Loucy (cell line): Measurements from ENCODE around the gene RCN1.

Source experiments
- CTCF ChIP-seq: fragments of 200-600 bp; sonication (generic); conservative IDR thresholded peaks from 2 replicates; pipeline ENCODE4 v1.5.1; 2014; ENCODE audit warnings: mild to moderate bottlenecking, antibody characterized with exemption, low read length
- EZH2phosphoT487 ChIP-seq: fragments of 200-600 bp; IDR thresholded peaks from 2 replicates; pipeline ENCODE4 v1.6.1; 2018; ENCODE audit warnings: antibody characterized with exemption, mild to moderate bottlenecking, moderate library complexity, borderline replicate concordance

DNA sequence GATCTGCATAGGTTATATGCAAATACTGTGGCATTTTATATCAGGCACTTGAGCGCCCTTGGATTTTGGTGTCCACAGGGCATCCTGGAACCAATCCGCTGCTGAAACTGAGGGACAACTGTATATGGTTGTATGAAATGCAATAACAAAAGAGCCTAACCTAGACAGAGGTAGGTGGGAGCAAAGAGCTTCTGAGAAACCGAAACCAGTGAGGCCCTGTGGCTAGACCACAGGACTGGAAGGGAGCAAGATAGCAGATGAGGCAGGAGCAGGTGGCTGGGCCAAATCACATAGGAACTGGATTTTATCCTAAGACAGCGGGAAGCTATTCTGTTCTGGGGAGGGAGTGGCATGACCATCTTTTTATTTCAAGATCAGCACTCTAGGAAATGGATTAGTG is 30.1 kb downstream of the RCN1 start:
- TF ChIP-seq CTCF (no peak), EZH2phosphoT487 (no peak)
